ENCODE measurements around the gene KLHL25. TPM values are rescaled to one million over a fixed set of nuclear protein-coding genes. Genes with fewer than 3 reads are reported as not detected.

The KLHL25 gene
- total RNA-seq, 1 donor from 2014 or later: 16.4 TPM

- no peaks in the 10 kb centered on the region for H3K27me3 Mint-ChIP-seq
- H3K36me3 Mint-ChIP-seq (ENCODE audit: insufficient read depth): peaks cover 2% of the 10 kb centered on the region
- DNase-seq (ENCODE audit: low spot score, unreplicated experiment): no peak
- H3K9me3 Mint-ChIP-seq (ENCODE audit: low read depth): no peaks in the 10 kb centered on the region
- peak overlapping the region; percentile 52 for H3K27ac Mint-ChIP-seq
- TF ChIP-seq CTCF (IDR thresholded peaks at IDR 0.05; ENCODE audit: unreplicated experiment): no peak
- no peak overlapping the region for H3K4me3 Mint-ChIP-seq (ENCODE audit: low read depth)
- peaks cover 36% of the 10 kb centered on the region for H3K4me1 Mint-ChIP-seq (ENCODE audit: low read depth)
These were observed 5.8 kb downstream of the KLHL25 start for GRCh38 chr15:85788771-85789495.

- DNase-seq (ENCODE audit: low spot score, unreplicated experiment): no peak
- no peaks in the 10 kb centered on the region for H3K9me3 Mint-ChIP-seq (ENCODE audit: low read depth)
- TF ChIP-seq CTCF (IDR thresholded peaks at IDR 0.05; ENCODE audit: unreplicated experiment): no peak
- peaks cover 27% of the 10 kb centered on the region for H3K4me1 Mint-ChIP-seq (ENCODE audit: low read depth)
- H3K27me3 Mint-ChIP-seq: no peaks in the 10 kb centered on the region
- H3K27ac Mint-ChIP-seq: no peak overlapping the region
- peaks cover 2% of the 10 kb centered on the region for H3K36me3 Mint-ChIP-seq (ENCODE audit: insufficient read depth)
- H3K4me3 Mint-ChIP-seq (ENCODE audit: low read depth): no peak overlapping the region
These were observed 8.0 kb downstream of the KLHL25 start for GRCh38 chr15:85786781-85787114.

DNA sequence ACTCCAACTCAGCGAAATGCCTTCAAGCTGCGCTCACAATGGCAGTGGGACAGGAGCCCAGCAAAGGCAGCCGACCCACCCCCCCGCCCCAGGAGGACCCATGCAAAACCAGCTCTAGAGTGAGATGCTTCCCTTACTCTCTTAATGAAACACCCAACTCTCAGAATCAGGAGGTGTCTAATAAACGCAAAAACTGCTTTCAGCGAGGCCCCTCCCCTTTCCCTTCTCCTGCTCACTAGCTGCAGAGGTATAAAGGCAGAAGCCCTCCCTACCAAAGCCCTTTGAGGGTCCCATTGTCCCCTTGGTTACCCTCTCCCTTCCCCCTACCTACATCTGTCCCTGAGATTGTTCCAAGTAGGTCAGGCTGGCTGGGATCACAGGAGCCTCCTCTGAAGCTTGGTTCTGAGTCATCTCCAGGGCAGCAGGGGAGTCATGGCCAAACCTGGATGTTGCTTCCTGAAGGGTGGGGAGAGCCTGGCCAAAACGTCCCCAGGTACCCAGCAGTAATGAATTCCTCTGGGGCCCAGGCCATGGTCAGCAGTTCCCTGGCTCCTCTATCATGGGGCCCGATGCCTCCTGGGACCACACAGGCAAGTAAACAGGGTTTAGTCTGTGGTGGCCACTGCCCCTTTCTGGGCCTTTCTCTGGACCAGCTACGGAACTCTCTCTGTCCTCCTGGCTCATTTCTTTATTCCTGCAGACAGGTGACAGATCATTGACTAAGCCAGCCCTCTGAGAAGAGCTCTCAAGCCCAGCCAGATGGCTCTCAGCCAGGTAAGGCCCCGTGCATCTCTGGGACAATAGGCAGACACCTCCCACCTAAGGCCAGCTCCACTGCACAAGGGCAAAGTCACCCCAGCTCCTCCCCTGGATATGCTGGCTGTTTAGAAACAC lies 8.6 kb downstream of the KLHL25 start:
- H3K9me3 Mint-ChIP-seq (ENCODE audit: low read depth): no peaks in the 10 kb centered on the region
- H3K4me3 Mint-ChIP-seq (ENCODE audit: low read depth): no peak overlapping the region
- H3K36me3 Mint-ChIP-seq (ENCODE audit: insufficient read depth): peaks cover 2% of the 10 kb centered on the region
- TF ChIP-seq CTCF (IDR thresholded peaks at IDR 0.05; ENCODE audit: unreplicated experiment): no peak
- H3K27me3 Mint-ChIP-seq: no peaks in the 10 kb centered on the region
- peak overlapping the region; percentile 59 for H3K27ac Mint-ChIP-seq
- no peak for DNase-seq (ENCODE audit: low spot score, unreplicated experiment)
- H3K4me1 Mint-ChIP-seq (ENCODE audit: low read depth): peaks cover 30% of the 10 kb centered on the region

DNA sequence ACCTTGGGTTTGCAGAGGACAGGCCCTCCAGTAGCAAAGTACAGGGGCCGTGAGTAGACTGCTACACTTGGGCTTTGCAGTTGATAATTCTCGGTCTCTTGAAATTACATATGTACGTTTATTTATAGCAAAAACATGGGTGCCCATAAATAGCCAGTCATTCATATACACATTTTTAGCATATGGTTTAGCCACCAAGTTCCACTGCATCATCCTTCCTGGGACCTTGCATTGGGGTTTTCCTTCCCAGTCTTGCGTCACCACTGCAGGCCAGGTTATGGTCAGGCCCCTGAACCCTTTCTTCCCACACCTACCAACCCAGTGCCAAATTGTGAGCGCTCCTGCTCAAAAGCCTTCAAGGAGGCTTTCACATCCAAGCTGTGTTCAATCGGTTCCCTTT lies 12.7 kb downstream of the KLHL25 start:
- Mint-ChIP-seq H3K4me3 (ENCODE audit: low read depth) (no peak overlapping the region), H3K36me3 (ENCODE audit: insufficient read depth) (peaks cover 3% of the 10 kb centered on the region), H3K27ac (peak overlapping the region; percentile 56), H3K27me3 (no peaks in the 10 kb centered on the region), H3K4me1 (ENCODE audit: low read depth) (peaks cover 28% of the 10 kb centered on the region), H3K9me3 (ENCODE audit: low read depth) (no peaks in the 10 kb centered on the region)
- DNase-seq (ENCODE audit: low spot score, unreplicated experiment): no peak
- no peak for TF ChIP-seq CTCF (IDR thresholded peaks at IDR 0.05; ENCODE audit: unreplicated experiment)

- no peak for TF ChIP-seq CTCF (IDR thresholded peaks at IDR 0.05; ENCODE audit: unreplicated experiment)
- Mint-ChIP-seq H3K27me3 (no peaks in the 10 kb centered on the region), H3K9me3 (ENCODE audit: low read depth) (no peaks in the 10 kb centered on the region), H3K4me1 (ENCODE audit: low read depth) (peaks cover 23% of the 10 kb centered on the region), H3K27ac (no peak overlapping the region), H3K36me3 (ENCODE audit: insufficient read depth) (peaks cover 3% of the 10 kb centered on the region), H3K4me3 (ENCODE audit: low read depth) (no peak overlapping the region)
- no peak for DNase-seq (ENCODE audit: low spot score, unreplicated experiment)
These were observed 13.6 kb downstream of the KLHL25 start for GRCh38 chr15:85781099-85781498.
